Measurements from ENCODE around the gene SORCS1.
"Not testable (repeated sequence)": the region's sequence is repeated elsewhere in the genome, so short reads cannot be mapped to it uniquely, and the experiment has no call there.

SORCS1 gene

DNA sequence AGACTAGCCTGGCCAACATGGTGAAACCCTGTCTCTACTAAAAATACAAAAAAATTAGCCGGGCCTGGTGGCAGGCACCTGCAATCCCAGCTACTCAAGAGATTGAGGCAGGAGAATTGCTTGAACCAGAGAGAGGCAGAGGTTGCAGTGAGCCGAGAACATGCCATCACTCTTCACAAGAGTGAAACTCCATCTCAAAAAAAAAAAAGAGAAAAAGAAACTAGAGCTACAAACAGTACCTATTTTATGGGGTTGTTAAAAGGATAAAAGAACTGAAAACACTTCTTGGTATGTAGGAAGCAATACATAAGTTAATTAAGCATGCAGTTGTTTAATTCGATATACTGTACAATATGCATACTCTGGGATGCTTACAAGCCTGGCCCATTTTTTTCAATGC is 216.9 kb downstream of the SORCS1 start:
- no peak for DNase-seq (ENCODE audit: low read depth in 2 of 2)

GRCh38 chr10:106942035-106942662 is 222.4 kb downstream of the SORCS1 start:
- no peak for DNase-seq (ENCODE audit: low read depth in 2 of 2)

DNA sequence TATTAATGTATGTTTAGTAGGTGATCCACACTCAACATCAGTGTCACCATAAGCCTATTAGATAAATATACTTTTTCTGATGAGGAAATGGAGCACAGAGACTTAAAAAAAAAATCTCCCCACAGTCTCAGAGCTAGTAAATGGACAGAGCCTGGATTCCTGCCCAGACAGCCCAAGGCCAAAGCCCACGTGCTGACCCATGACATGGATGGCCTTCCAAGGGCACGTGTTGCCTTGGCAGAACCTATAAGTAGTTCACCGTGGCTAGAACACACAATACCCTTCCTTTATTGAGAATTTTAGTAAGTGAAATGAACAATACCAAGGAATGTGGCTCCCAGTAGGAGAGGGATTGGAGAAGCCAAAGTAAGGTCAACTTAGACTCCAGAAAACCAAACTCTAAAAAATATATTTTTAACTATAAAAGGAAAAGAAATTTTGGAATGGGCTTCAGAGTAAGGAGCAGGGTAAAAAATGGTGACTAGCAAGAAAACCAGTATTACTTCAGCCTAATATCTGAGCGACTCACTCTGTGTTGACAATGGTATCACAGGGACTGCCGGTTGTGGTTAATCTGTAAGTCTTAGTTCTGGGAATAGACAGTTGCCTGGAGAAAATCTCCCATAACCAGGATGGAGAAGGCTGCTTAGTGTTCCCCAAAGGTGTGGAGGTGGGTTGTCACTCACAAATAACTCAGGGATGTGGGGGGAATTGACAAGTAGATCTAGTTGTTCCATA is 223.0 kb downstream of the SORCS1 start:
- no peak for DNase-seq (ENCODE audit: low read depth in 2 of 2)

- DNase-seq (ENCODE audit: low read depth in 2 of 2): no peak
Measured at GRCh38 chr10:106938513-106938912, 226.0 kb downstream of the SORCS1 start.

GRCh38 chr10:106935978-106936451 is 228.5 kb downstream of the SORCS1 start:
- DNase-seq (ENCODE audit: low read depth in 2 of 2): no peak

GRCh38 chr10:106931853-106932249 is 232.7 kb downstream of the SORCS1 start:
- no peak for DNase-seq (ENCODE audit: low read depth in 2 of 2)

DNA sequence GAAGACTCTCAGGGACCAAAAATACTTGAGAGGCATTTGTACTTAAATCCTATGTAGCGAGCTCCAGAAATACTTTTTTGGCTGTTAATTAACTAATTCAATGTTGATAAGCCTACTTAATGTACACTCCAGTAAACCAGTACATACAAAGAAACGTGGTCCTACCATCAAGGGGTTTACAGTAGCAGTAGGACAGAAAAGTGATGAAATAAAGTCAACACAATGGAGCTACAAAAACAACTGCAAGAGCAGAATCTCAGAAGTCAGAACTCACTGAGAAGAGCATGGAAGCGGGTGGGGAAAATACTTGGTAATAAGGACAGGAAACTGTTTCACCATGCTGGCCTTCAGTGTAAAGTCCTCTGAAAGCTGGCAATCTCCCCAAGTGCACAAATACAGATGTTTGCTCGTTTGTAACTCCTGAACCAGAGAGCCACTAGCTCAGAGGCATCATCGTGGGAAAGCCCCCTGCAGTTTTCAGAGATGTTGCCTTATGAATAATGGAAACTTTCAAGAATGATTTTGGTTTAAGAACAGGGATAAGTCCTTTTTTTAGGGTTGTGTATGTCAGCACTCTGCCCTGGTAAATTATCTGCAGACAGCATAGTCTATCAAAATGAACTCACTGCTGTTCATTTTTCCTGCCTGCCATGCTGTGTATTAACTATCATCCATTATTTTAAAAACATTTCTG is 233.2 kb downstream of the SORCS1 start:
- DNase-seq (ENCODE audit: low read depth in 2 of 2): no peak

DNA sequence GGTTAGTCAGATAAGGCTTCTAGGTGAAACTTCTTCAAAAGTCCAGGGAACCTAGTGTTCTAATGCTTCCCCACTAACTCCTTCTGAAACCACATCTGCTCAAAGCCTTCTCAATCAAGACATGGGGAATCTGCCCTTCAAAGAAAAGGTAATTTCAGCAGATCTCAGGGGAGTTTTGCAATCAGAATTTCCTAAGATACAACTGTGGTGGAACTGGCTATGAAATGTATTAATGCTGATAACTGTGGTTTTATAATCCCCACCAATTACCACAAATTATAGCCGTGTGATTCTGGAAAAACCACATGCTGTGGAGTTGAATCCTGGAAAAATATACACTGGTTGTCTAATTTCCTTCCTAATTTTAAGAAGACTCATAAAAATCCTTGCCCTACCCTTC is 233.8 kb downstream of the SORCS1 start:
- DNase-seq (ENCODE audit: low read depth in 2 of 2): no peak

DNA sequence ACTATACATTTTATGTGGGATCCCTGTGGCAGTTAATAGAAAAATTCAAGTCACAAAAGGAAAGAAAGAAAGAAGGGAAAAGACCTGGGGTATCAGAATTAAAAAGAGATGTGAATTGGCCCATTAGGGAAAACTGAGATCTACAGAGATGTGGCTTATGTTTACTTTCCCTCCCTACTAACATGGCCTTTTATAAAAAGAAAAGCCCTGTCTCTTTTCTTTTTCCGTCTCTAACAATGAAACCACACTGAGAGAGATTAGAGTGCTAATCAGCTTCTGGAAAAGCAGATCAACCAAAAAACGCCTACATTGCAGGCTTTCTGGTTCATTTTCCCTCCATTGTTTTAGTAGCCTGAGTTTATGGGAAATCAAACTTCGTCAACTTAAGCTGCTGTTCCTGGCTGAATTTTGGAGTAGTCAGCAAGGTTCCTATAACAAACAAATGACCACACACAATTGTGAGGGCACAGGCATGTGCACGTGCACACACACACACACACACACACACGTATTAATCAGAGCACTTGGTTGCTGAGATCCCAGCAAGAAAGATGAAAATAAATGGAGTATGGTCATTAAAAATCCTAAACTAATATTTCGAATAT is 235.1 kb downstream of the SORCS1 start:
- no peak for DNase-seq (ENCODE audit: low read depth in 2 of 2)

GRCh38 chr10:106928151-106928550 is 236.4 kb downstream of the SORCS1 start:
- DNase-seq (ENCODE audit: low read depth in 2 of 2): not testable (repeated sequence)

DNA sequence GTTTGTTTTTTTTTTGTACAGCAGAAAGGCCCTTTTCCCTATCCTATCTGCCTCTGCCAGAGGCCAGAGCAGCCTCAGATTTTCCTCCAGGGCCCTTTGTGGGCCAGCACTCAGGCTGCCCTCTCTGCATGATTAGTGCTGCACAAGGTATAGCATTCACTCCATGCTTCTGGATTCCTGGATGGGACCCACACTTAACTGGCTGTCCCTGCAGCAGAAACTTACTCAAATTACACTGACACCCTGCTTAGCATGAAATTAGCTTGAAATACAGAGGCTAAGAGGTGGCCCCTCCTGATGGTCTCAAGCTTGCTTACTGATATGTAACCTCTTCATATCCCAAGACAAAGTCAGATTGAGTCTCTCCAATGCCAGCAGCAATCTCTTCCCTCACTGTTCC is 239.3 kb downstream of the SORCS1 start:
- DNase-seq (ENCODE audit: low read depth in 2 of 2): no peak

GRCh38 chr10:106920538-106920937 is 244.0 kb downstream of the SORCS1 start:
- no peak for DNase-seq (ENCODE audit: low read depth in 2 of 2)

DNA sequence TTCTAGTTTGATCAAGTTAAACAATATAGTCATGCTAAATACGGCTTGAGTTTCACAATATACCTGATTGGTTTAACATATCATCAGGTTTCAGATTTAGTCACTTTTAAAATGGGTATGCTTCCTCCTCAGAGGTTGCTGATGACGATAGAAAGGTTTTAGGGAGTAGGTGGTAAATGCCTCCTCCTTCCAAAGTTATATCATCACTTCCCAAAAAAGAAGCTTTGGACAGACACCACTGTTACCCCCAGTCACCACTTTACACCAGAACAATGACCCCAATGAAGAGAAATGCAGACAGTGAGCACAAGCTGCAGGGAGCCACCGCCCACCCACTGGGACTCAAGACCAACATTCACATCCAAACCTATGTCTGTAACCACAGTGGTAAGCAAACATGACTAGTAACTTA is 244.6 kb downstream of the SORCS1 start:
- no peak for DNase-seq (ENCODE audit: low read depth in 2 of 2)

- DNase-seq (ENCODE audit: low read depth in 2 of 2): no peak
Measured at GRCh38 chr10:106917452-106918055, 247.0 kb downstream of the SORCS1 start.

DNA sequence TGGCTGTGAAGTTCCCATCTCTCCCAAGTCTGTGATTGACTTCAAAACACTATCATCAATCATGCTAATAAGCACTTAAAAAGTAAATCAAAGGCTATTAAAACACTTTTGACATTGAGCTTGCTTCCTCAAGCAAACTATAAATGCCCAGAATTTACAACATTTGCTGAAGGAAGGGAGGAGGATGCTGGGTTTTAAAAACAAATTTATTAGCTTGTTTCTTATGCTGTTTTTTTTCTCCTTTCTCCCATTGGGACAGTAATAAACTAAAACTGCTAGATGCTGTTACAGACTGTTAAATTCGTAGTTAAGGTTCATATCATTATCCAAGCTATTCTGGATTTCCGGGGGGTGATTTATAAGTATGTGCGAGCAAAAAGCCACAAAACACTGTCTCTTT is 250.5 kb downstream of the SORCS1 start:
- DNase-seq (ENCODE audit: low read depth in 2 of 2): no peak

DNA sequence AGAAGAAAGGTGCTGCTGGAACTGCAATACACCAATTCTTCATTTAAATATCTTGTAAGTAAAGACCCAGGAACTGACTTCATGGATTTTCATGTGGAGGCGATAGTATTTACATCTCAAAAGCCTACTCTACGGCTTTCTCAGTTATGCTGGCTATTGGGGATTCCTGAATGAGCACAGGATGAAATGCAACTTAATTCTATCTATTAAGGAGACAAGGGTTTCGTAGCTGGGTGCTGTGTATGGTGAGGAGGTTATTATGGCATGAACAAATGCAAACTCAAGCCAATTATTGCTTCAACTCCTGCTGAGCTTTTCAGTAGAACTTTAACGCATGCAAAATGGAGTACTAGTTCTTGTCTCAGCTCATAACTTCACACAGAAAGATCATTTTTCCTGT is 251.2 kb downstream of the SORCS1 start:
- DNase-seq (ENCODE audit: low read depth in 2 of 2): no peak

DNA sequence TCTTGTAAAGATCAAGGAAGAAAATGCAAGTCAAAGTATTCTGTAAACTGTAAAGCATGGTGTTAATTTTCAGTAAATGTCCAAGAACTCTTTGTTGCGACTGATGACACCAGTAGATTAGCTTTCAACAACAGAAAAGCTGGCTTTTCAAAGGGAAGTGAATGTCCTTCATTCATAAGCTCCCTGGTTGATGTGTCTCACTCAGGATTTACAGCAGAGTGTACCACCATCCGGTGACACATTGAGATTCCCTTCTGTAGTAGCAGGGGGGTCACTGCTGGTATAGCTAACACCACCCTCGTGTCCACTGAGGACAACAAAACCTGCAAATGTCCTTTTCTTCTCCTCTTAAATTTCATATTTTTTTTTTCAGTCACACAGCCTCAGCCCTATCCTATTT is 253.4 kb downstream of the SORCS1 start:
- DNase-seq (ENCODE audit: low read depth in 2 of 2): no peak

- DNase-seq (ENCODE audit: low read depth in 2 of 2): no peak
Measured at GRCh38 chr10:106910666-106911065, 253.8 kb downstream of the SORCS1 start.

GRCh38 chr10:106908225-106908624 is 256.3 kb downstream of the SORCS1 start:
- DNase-seq (ENCODE audit: low read depth in 2 of 2): no peak

GRCh38 chr10:106904209-106904608 is 260.3 kb downstream of the SORCS1 start:
- no peak for DNase-seq (ENCODE audit: low read depth in 2 of 2)

GRCh38 chr10:106903180-106903579 is 261.3 kb downstream of the SORCS1 start:
- DNase-seq (ENCODE audit: low read depth in 2 of 2): no peak
